ENCODE measurements around the gene HOXA9.

Gene HOXA9

GRCh38 chr7:27171637-27172314 lies 6.4 kb upstream of the HOXA9 start:
- 7% methylated on average over 30 of the region's 30 CpGs for WGBS

GRCh38 chr7:27171325-27171636 lies 5.9 kb upstream of the HOXA9 start:
- Histone ChIP-seq H3K9me3 (ENCODE audit: control insufficient read depth, low read length) (no peaks in the 10 kb centered on the region), H4K91ac (ENCODE audit: low read length) (no peak overlapping the region), H3K9ac (ENCODE audit: low read length) (peak overlapping the region; percentile 90), H3K79me1 (replicated peaks; ENCODE audit: low read length, poor library complexity, severe bottlenecking) (no peaks in the 10 kb centered on the region), H2BK5ac (ENCODE audit: low read depth, low read length, poor library complexity, severe bottlenecking) (peak overlapping the region; percentile 71), H2BK120ac (ENCODE audit: low read depth, low read length) (peak overlapping the region; percentile 84), H2BK15ac (ENCODE audit: low read depth, poor library complexity, severe bottlenecking) (no peak overlapping the region), H2BK12ac (ENCODE audit: low read length in 2 of 2) (peak overlapping the region; percentile 47 to 57), H2AFZ (ENCODE audit: low read depth, low read length) (no peak overlapping the region), H4K8ac (ENCODE audit: low read length) (no peak overlapping the region), H3K4me3 (ENCODE audit: insufficient read depth in 1 of 2, low read depth in 1 of 2, low read length in 2 of 2) (peak overlapping the region; percentile 57 to 92), H3K4me2 (ENCODE audit: low read length, poor library complexity, severe bottlenecking) (peak overlapping the region; percentile 60), H3K4ac (ENCODE audit: low read depth in 1 of 2, low read length in 2 of 2) (peak overlapping the region in 1 of 2 experiments; percentile 35), H3K36me3 (ENCODE audit: control insufficient read depth in 1 of 2, insufficient read depth in 2 of 2, low read depth in 1 of 2, low read length in 2 of 2) (peaks cover 4 to 66% of the 10 kb centered on the region in 2 experiments), H3K23ac (ENCODE audit: low read length in 2 of 2) (no peak overlapping the region), H3K18ac (ENCODE audit: low read depth in 1 of 2, low read length in 2 of 2) (peak overlapping the region; percentile 65 to 67), H3K4me1 (ENCODE audit: control insufficient read depth, insufficient read depth, low read depth, low read length) (peaks cover 5% of the 10 kb centered on the region), H3K27me3 (ENCODE audit: control insufficient read depth in 1 of 2, insufficient read depth in 1 of 2, low read length in 2 of 2) (peaks cover 0 to 8% of the 10 kb centered on the region in 2 experiments), H3K27ac (ENCODE audit: low read length, poor library complexity, severe bottlenecking) (peak overlapping the region; percentile 91), H2AK5ac (ENCODE audit: low read length, severe bottlenecking) (no peak overlapping the region), H3K14ac (ENCODE audit: low read length in 2 of 2) (peak overlapping the region in 1 of 2 experiments; percentile 79)
- 4% methylated on average over 8 of the region's 8 CpGs for WGBS
- DNase-seq = peak; percentile 52

More at GRCh38 chr7:27171637-27172314, 6.4 kb upstream of the HOXA9 start:
- Histone ChIP-seq H3K9me3 (ENCODE audit: control insufficient read depth, low read length) (no peaks in the 10 kb centered on the region), H3K9ac (ENCODE audit: low read length) (peak overlapping the region; percentile 90), H2BK5ac (ENCODE audit: low read depth, low read length, poor library complexity, severe bottlenecking) (peak overlapping the region; percentile 71), H3K27me3 (ENCODE audit: control insufficient read depth in 1 of 2, insufficient read depth in 1 of 2, low read length in 2 of 2) (peaks cover 0 to 8% of the 10 kb centered on the region in 2 experiments), H4K91ac (ENCODE audit: low read length) (no peak overlapping the region), H2AFZ (ENCODE audit: low read depth, low read length) (no peak overlapping the region), H3K23ac (ENCODE audit: low read length in 2 of 2) (peak overlapping the region in 1 of 2 experiments; percentile 46), H3K4me1 (ENCODE audit: control insufficient read depth, insufficient read depth, low read depth, low read length) (no peaks in the 10 kb centered on the region), H2BK12ac (ENCODE audit: low read length in 2 of 2) (peak overlapping the region; percentile 57 to 87), H2BK120ac (ENCODE audit: low read depth, low read length) (peak overlapping the region; percentile 84), H4K8ac (ENCODE audit: low read length) (peak overlapping the region; percentile 64), H2BK15ac (ENCODE audit: low read depth, poor library complexity, severe bottlenecking) (no peak overlapping the region), H3K14ac (ENCODE audit: low read length in 2 of 2) (peak overlapping the region in 1 of 2 experiments; percentile 79), H3K27ac (ENCODE audit: low read length, poor library complexity, severe bottlenecking) (peak overlapping the region; percentile 91), H3K4ac (ENCODE audit: low read depth in 1 of 2, low read length in 2 of 2) (peak overlapping the region; percentile 31 to 78), H3K4me3 (ENCODE audit: insufficient read depth in 1 of 2, low read depth in 1 of 2, low read length in 2 of 2) (peak overlapping the region; percentile 57 to 92), H2AK5ac (ENCODE audit: low read length, severe bottlenecking) (peak overlapping the region; percentile 79), H3K36me3 (ENCODE audit: control insufficient read depth in 1 of 2, insufficient read depth in 2 of 2, low read depth in 1 of 2, low read length in 2 of 2) (peaks cover 4 to 66% of the 10 kb centered on the region in 2 experiments), H3K4me2 (ENCODE audit: low read length, poor library complexity, severe bottlenecking) (peak overlapping the region; percentile 60), H3K79me1 (replicated peaks; ENCODE audit: low read length, poor library complexity, severe bottlenecking) (no peaks in the 10 kb centered on the region), H3K18ac (ENCODE audit: low read depth in 1 of 2, low read length in 2 of 2) (peak overlapping the region; percentile 65 to 68)
- DNase-seq = peak; percentile 60

- Histone ChIP-seq H2AK5ac (ENCODE audit: low read length, severe bottlenecking) (no peak overlapping the region), H3K27ac (ENCODE audit: low read length, poor library complexity, severe bottlenecking) (peak overlapping the region; percentile 91), H2BK12ac (ENCODE audit: low read length in 2 of 2) (no peak overlapping the region), H3K4me2 (ENCODE audit: low read length, poor library complexity, severe bottlenecking) (peak overlapping the region; percentile 60), H3K23ac (ENCODE audit: low read length in 2 of 2) (no peak overlapping the region), H3K14ac (ENCODE audit: low read length in 2 of 2) (no peak overlapping the region), H2AFZ (ENCODE audit: low read depth, low read length) (no peak overlapping the region), H3K79me1 (replicated peaks; ENCODE audit: low read length, poor library complexity, severe bottlenecking) (no peaks in the 10 kb centered on the region), H3K9ac (ENCODE audit: low read length) (peak overlapping the region; percentile 90), H3K4me3 (ENCODE audit: insufficient read depth in 1 of 2, low read depth in 1 of 2, low read length in 2 of 2) (peak overlapping the region; percentile 70 to 92), H4K91ac (ENCODE audit: low read length) (no peak overlapping the region), H2BK120ac (ENCODE audit: low read depth, low read length) (no peak overlapping the region), H2BK15ac (ENCODE audit: low read depth, poor library complexity, severe bottlenecking) (no peak overlapping the region), H3K36me3 (ENCODE audit: control insufficient read depth in 1 of 2, insufficient read depth in 2 of 2, low read depth in 1 of 2, low read length in 2 of 2) (peaks cover 4 to 66% of the 10 kb centered on the region in 2 experiments), H4K8ac (ENCODE audit: low read length) (no peak overlapping the region), H3K4me1 (ENCODE audit: control insufficient read depth, insufficient read depth, low read depth, low read length) (peaks cover 9% of the 10 kb centered on the region), H3K27me3 (ENCODE audit: control insufficient read depth in 1 of 2, insufficient read depth in 1 of 2, low read length in 2 of 2) (peaks cover 0 to 8% of the 10 kb centered on the region in 2 experiments), H3K4ac (ENCODE audit: low read depth in 1 of 2, low read length in 2 of 2) (peak overlapping the region in 1 of 2 experiments; percentile 86), H3K18ac (ENCODE audit: low read depth in 1 of 2, low read length in 2 of 2) (peak overlapping the region; percentile 58 to 97), H3K9me3 (ENCODE audit: control insufficient read depth, low read length) (no peaks in the 10 kb centered on the region), H2BK5ac (ENCODE audit: low read depth, low read length, poor library complexity, severe bottlenecking) (peak overlapping the region; percentile 75)
- 16% methylated on average over 4 of the region's 11 CpGs for WGBS
- no peak for DNase-seq
These were observed 5.3 kb upstream of the HOXA9 start for GRCh38 chr7:27170426-27171324.
